Neural crest cell (in vitro differentiated cells): ENCODE measurements around the gene MICAL3. TPM values are rescaled to one million over a fixed set of nuclear protein-coding genes. Genes with fewer than 3 reads are reported as not detected.

Experiments
- DNase-seq: peaks from one replicate; pipeline ENCODE4 v3.0.0; 2021; ENCODE audit warnings: low read depth, mixed read lengths, low spot score
- H3K27ac Mint-ChIP-seq: one replicate; pipeline ENCODE4 v1.8.0; 2021; ENCODE audit warnings: mild to moderate bottlenecking, mixed read lengths; ENCODE audit not compliant: unreplicated experiment
- H3K27me3 Mint-ChIP-seq: 2 replicates; pipeline ENCODE4 v1.8.0; 2021; ENCODE audit warnings: low read depth, mild to moderate bottlenecking, mixed read lengths
- H3K36me3 Mint-ChIP-seq: 2 replicates; pipeline ENCODE4 v1.8.0; 2021; ENCODE audit warnings: low read depth, mild to moderate bottlenecking, mixed read lengths
- H3K4me1 Mint-ChIP-seq: 2 replicates; pipeline ENCODE4 v1.8.0; 2021; ENCODE audit warnings: mixed read lengths
- H3K4me3 Mint-ChIP-seq: one replicate; pipeline ENCODE4 v1.8.0; 2021; ENCODE audit warnings: mild to moderate bottlenecking, mixed read lengths
- H3K9me3 Mint-ChIP-seq: 2 replicates; pipeline ENCODE4 v1.8.0; 2021; ENCODE audit warnings: mixed read lengths
- CTCF ChIP-seq: fragments of 200-600 bp; sonication (generic); conservative IDR thresholded peaks from 2 replicates; pipeline ENCODE4 v1.5.0; 2021; ENCODE audit warnings: antibody characterized with exemption, mild to moderate bottlenecking
- total RNA-seq: library from RNA; stranded (reverse); gene quantifications from 2 replicates; pipeline ENCODE4 v1.2.1, GENCODE V29; 2021

MICAL3 gene
- total RNA-seq, 1 donor from 2014 or later = 84.5 TPM

- Mint-ChIP-seq H3K36me3 (no peaks in the 10 kb centered on the region), H3K27me3 (no peaks in the 10 kb centered on the region), H3K27ac (no peak overlapping the region), H3K9me3 (no peaks in the 10 kb centered on the region), H3K4me3 (no peak overlapping the region), H3K4me1 (peaks cover 13% of the 10 kb centered on the region)
- DNase-seq = no peak
- TF ChIP-seq CTCF = no peak
These were observed 198.3 kb downstream of the MICAL3 start for GRCh38 chr22:17825876-17826550.

- Mint-ChIP-seq H3K36me3 (no peaks in the 10 kb centered on the region), H3K4me1 (peaks cover 7% of the 10 kb centered on the region), H3K9me3 (no peaks in the 10 kb centered on the region), H3K4me3 (no peak overlapping the region), H3K27me3 (no peaks in the 10 kb centered on the region), H3K27ac (no peak overlapping the region)
- no peak for TF ChIP-seq CTCF
- no peak for DNase-seq
These were observed 199.9 kb downstream of the MICAL3 start for GRCh38 chr22:17824457-17824856.

- Mint-ChIP-seq H3K27me3 (no peaks in the 10 kb centered on the region), H3K4me1 (peaks cover 7% of the 10 kb centered on the region)
These were observed 200.4 kb downstream of the MICAL3 start for GRCh38 chr22:17823964-17824363.

DNA sequence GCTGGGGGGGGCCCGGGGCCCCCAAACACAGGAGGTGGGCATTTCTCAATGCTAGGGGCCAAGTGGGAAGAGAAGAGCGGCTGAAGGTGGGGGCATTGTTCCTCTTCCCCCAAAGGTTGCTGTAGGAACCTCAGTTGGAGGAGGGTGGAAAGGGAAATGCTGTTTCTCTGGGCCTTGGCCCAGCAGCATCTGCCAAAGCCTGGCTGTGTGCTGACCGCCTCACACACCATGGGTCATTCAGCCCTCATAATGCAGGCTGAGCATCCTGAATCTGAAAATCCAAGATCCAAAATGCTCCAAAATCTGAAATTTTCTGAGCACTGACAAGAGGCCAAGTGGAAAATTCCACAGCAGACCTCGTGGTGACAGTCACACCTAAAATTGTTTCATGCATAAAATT lies 201.1 kb downstream of the MICAL3 start:
- no peaks in the 10 kb centered on the region for H3K9me3 Mint-ChIP-seq
- DNase-seq = no peak
- H3K4me1 Mint-ChIP-seq = peaks cover 7% of the 10 kb centered on the region
- no peak overlapping the region for H3K27ac Mint-ChIP-seq
- no peak overlapping the region for H3K4me3 Mint-ChIP-seq
- H3K27me3 Mint-ChIP-seq = no peaks in the 10 kb centered on the region
- H3K36me3 Mint-ChIP-seq = peaks cover 4% of the 10 kb centered on the region
- no peak for TF ChIP-seq CTCF

More at GRCh38 chr22:17823964-17824363, 200.4 kb downstream of the MICAL3 start:
- peaks cover 4% of the 10 kb centered on the region for H3K36me3 Mint-ChIP-seq
- no peaks in the 10 kb centered on the region for H3K9me3 Mint-ChIP-seq
- peak overlapping the region; percentile 78 for H3K27ac Mint-ChIP-seq
- no peak for DNase-seq
- TF ChIP-seq CTCF = no peak
- H3K4me3 Mint-ChIP-seq = no peak overlapping the region

DNA sequence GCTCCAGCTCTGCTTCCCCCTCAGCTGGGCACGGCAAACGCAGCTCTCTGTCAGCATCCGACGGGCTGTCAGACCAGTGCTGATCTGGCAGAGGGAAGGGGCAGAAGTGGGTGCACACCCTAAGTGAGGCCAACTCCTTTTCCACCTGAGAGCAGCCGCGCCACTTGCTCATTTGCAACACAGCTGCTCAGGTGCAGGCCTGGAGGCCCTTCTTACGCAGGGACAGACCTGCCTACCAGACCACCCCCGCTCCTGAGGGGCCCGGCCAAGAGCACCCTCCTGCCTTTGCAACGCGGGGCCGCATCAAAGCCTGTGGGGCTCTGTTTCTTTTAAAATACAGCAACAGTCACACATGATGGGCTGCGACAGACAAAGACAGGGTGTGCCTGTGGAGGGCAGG lies 202.3 kb downstream of the MICAL3 start:
- Mint-ChIP-seq H3K27me3 (no peaks in the 10 kb centered on the region), H3K36me3 (peaks cover 4% of the 10 kb centered on the region), H3K4me1 (no peaks in the 10 kb centered on the region), H3K27ac (no peak overlapping the region), H3K9me3 (no peaks in the 10 kb centered on the region), H3K4me3 (no peak overlapping the region)
- TF ChIP-seq CTCF = no peak
- no peak for DNase-seq
